ENCODE data around the gene HOXB3.

DNA sequence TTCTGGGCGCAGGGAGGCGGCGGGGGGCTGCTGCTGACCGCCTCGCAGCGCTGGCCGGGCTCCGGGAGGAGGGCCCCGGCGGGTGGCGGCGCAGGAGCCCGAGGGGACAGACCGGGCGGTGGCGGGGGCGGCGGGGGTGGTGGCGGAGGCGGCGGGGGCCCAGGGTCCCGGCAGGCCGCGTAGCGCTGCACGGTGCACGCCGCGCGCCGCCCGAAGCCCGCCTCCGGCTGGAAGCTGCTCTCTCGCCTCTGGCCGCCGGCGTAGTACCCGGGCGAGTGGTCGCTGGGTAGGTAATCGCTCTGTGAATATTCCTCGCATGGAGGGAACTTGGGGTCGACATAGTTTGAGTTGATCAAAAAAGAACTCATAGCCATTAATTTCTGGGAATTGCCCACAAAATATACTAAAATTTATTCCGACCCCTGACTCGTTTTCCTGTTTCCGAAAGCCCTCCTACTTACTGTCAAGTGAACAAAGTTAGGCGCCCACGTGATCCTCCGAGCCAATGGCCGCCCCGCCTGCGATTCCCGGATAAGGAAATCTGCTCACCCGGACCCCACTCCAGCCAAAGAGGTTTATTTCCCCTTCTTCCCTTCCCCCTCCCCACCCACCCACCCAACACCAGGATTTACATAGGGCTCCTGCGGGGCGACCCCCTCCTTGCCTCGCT lies 12.0 kb downstream of the HOXB3 start, which contains the start of gene HOXB4:
- TF ChIP-seq RFX5 (IDR thresholded peaks at IDR 0.05; ENCODE audit: low read length) (no peak), EZH2phosphoT487 (IDR thresholded peaks at IDR 0.05; ENCODE audit: borderline replicate concordance, low read depth) (no peak)
- TF ChIP-seq, protein P1, sequence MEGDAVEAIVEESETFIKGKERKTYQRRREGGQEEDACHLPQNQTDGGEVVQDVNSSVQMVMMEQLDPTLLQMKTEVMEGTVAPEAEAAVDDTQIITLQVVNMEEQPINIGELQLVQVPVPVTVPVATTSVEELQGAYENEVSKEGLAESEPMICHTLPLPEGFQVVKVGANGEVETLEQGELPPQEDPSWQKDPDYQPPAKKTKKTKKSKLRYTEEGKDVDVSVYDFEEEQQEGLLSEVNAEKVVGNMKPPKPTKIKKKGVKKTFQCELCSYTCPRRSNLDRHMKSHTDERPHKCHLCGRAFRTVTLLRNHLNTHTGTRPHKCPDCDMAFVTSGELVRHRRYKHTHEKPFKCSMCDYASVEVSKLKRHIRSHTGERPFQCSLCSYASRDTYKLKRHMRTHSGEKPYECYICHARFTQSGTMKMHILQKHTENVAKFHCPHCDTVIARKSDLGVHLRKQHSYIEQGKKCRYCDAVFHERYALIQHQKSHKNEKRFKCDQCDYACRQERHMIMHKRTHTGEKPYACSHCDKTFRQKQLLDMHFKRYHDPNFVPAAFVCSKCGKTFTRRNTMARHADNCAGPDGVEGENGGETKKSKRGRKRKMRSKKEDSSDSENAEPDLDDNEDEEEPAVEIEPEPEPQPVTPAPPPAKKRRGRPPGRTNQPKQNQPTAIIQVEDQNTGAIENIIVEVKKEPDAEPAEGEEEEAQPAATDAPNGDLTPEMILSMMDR (IDR thresholded peaks at IDR 0.05): no peak
